ENCODE measurements around the gene MT1B.

The MT1B gene

GRCh38 chr16:56629531-56629930, 22.2 kb upstream of the MT1B start:
- TF ChIP-seq MYC (IDR thresholded peaks at IDR 0.05; ENCODE audit: low read depth, low read length) = no peak
- TF ChIP-seq, protein P1, sequence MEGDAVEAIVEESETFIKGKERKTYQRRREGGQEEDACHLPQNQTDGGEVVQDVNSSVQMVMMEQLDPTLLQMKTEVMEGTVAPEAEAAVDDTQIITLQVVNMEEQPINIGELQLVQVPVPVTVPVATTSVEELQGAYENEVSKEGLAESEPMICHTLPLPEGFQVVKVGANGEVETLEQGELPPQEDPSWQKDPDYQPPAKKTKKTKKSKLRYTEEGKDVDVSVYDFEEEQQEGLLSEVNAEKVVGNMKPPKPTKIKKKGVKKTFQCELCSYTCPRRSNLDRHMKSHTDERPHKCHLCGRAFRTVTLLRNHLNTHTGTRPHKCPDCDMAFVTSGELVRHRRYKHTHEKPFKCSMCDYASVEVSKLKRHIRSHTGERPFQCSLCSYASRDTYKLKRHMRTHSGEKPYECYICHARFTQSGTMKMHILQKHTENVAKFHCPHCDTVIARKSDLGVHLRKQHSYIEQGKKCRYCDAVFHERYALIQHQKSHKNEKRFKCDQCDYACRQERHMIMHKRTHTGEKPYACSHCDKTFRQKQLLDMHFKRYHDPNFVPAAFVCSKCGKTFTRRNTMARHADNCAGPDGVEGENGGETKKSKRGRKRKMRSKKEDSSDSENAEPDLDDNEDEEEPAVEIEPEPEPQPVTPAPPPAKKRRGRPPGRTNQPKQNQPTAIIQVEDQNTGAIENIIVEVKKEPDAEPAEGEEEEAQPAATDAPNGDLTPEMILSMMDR (IDR thresholded peaks at IDR 0.05; ENCODE audit: low read depth, low read length) = no peak
- TF ChIP-seq POLR2A (IDR thresholded peaks at IDR 0.05; ENCODE audit: extremely low read depth, insufficient read length) = no peak
- TF ChIP-seq, protein P2, sequence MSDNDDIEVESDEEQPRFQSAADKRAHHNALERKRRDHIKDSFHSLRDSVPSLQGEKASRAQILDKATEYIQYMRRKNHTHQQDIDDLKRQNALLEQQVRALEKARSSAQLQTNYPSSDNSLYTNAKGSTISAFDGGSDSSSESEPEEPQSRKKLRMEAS (IDR thresholded peaks at IDR 0.05; ENCODE audit: low read depth, low read length) = no peak
- no peak for DNase-seq (ENCODE audit: low read depth)
- H3K4me3 ChIP-seq (ENCODE audit: low read depth, low read length) = no peak overlapping the region

DNA sequence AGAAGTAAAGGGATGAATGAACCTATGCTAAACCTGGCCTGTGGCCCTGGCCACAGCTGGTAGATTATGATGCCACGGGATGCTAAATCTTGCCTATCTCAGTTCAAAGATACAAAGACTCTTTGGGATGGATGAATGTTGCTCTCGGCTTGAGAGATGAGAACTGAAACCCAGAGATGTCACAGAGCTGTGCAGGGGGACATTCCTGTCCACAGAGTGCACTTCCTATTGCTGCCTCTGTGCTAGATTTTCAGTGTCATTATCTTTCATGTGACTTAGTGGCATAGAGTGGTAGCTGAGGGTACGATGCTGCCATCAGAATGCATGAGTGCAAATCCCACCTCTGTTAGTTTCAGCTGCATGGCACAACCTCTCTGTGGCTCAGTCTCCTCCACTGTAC, 21.6 kb upstream of the MT1B start:
- H3K4me3 ChIP-seq (ENCODE audit: low read depth, low read length) = no peak overlapping the region
- DNase-seq (ENCODE audit: low read depth) = no peak
- TF ChIP-seq, protein P1 (IDR thresholded peaks at IDR 0.05; ENCODE audit: low read depth, low read length) = no peak
- TF ChIP-seq MYC (IDR thresholded peaks at IDR 0.05; ENCODE audit: low read depth, low read length) = no peak
- TF ChIP-seq, protein P2 (IDR thresholded peaks at IDR 0.05; ENCODE audit: low read depth, low read length) = no peak
- TF ChIP-seq POLR2A (IDR thresholded peaks at IDR 0.05; ENCODE audit: extremely low read depth, insufficient read length) = no peak

- TF ChIP-seq POLR2A (IDR thresholded peaks at IDR 0.05; ENCODE audit: extremely low read depth, insufficient read length) (no peak), MYC (IDR thresholded peaks at IDR 0.05; ENCODE audit: low read depth, low read length) (no peak)
- TF ChIP-seq, protein P1 (IDR thresholded peaks at IDR 0.05; ENCODE audit: low read depth, low read length) = no peak
- TF ChIP-seq, protein P2 (IDR thresholded peaks at IDR 0.05; ENCODE audit: low read depth, low read length) = no peak
- no peak for DNase-seq (ENCODE audit: low read depth)
- H3K4me3 ChIP-seq (ENCODE audit: low read depth, low read length) = no peak overlapping the region
Observed at GRCh38 chr16:56631197-56631596, 20.5 kb upstream of the MT1B start.

DNA sequence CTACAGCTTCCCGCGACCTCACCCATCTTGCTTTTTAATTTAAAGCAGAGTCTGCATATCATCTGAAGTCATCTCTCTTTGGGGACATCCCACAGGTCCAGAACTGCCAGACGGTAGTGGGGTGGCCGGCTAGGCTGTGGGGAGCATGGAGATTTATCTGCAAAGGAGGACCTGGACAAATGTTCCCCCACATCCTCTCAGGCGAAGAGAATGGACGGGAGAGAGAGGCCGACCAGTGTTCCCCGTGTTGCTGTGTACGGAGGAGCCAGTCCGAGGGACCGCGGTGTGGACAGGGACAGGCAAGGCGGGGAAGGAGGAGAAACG, 19.9 kb upstream of the MT1B start:
- H3K4me3 ChIP-seq (ENCODE audit: low read depth, low read length) = no peak overlapping the region
- TF ChIP-seq, protein P2 (IDR thresholded peaks at IDR 0.05; ENCODE audit: low read depth, low read length) = no peak
- TF ChIP-seq, protein P1 (IDR thresholded peaks at IDR 0.05; ENCODE audit: low read depth, low read length) = no peak
- TF ChIP-seq POLR2A (IDR thresholded peaks at IDR 0.05; ENCODE audit: extremely low read depth, insufficient read length) (no peak), MYC (IDR thresholded peaks at IDR 0.05; ENCODE audit: low read depth, low read length) (no peak)

GRCh38 chr16:56632156-56632847, 19.4 kb upstream of the MT1B start, which contains the start of gene MT1M:
Gene MT1M (plus strand): TSS chr16:56632659. CDS start chr16:56632732, 73 bp downstream.
- no peak within 1 kb of the TSS for H3K4me3 ChIP-seq (ENCODE audit: low read depth, low read length)
- TF ChIP-seq, protein P2 (IDR thresholded peaks at IDR 0.05; ENCODE audit: low read depth, low read length) = no peak
- TF ChIP-seq, protein P1 (IDR thresholded peaks at IDR 0.05; ENCODE audit: low read depth, low read length) = no peak
- TF ChIP-seq POLR2A (IDR thresholded peaks at IDR 0.05; ENCODE audit: extremely low read depth, insufficient read length) = no peak
- TF ChIP-seq MYC (IDR thresholded peaks at IDR 0.05; ENCODE audit: low read depth, low read length) = no peak
- no peak for DNase-seq (ENCODE audit: low read depth)

More for the DNA sequence above, 19.9 kb upstream of the MT1B start:
- DNase-seq (ENCODE audit: low read depth) = no peak

Measured in NB4 (cell line).